ENCODE measurements around the gene COL24A1.
"Not testable (repeated sequence)": the region's sequence is repeated elsewhere in the genome, so short reads cannot be mapped to it uniquely, and the experiment has no call there.

The COL24A1 gene

GRCh38 chr1:85900921-85901320, 255.7 kb downstream of the COL24A1 start:
- DNase-seq (ENCODE audit: low read depth in 1 of 2, low spot score in 1 of 2): no peak

- DNase-seq (ENCODE audit: low read depth in 1 of 2, low spot score in 1 of 2): no peak
Measured at GRCh38 chr1:85898861-85899260, 257.7 kb downstream of the COL24A1 start.

GRCh38 chr1:85894651-85895050, 261.9 kb downstream of the COL24A1 start:
- no peak for DNase-seq (ENCODE audit: low read depth in 1 of 2, low spot score in 1 of 2)

- no peak for DNase-seq (ENCODE audit: low read depth in 1 of 2, low spot score in 1 of 2)
Measured at GRCh38 chr1:85892366-85892765, 264.2 kb downstream of the COL24A1 start.

- no peak for DNase-seq (ENCODE audit: low read depth in 1 of 2, low spot score in 1 of 2)
Measured at GRCh38 chr1:85889870-85890269, 266.7 kb downstream of the COL24A1 start.

- no peak for DNase-seq (ENCODE audit: low read depth in 1 of 2, low spot score in 1 of 2)
Measured at GRCh38 chr1:85888921-85889320, 267.7 kb downstream of the COL24A1 start.

- no peak for DNase-seq (ENCODE audit: low read depth in 1 of 2, low spot score in 1 of 2)
Measured at GRCh38 chr1:85884372-85885035, 272.1 kb downstream of the COL24A1 start.

GRCh38 chr1:85867189-85867588, 289.4 kb downstream of the COL24A1 start:
- DNase-seq (ENCODE audit: low read depth in 1 of 2, low spot score in 1 of 2): no peak

GRCh38 chr1:85865213-85865612, 291.4 kb downstream of the COL24A1 start:
- no peak for DNase-seq (ENCODE audit: low read depth in 1 of 2, low spot score in 1 of 2)

- no peak for DNase-seq (ENCODE audit: low read depth in 1 of 2, low spot score in 1 of 2)
Measured at GRCh38 chr1:85864727-85865126, 291.8 kb downstream of the COL24A1 start.

- DNase-seq (ENCODE audit: low read depth in 1 of 2, low spot score in 1 of 2): not testable (repeated sequence)
Measured at GRCh38 chr1:85863639-85864038, 292.9 kb downstream of the COL24A1 start.

- no peak for DNase-seq (ENCODE audit: low read depth in 1 of 2, low spot score in 1 of 2)
Measured at GRCh38 chr1:85862456-85862855, 294.1 kb downstream of the COL24A1 start.

- DNase-seq (ENCODE audit: low read depth in 1 of 2, low spot score in 1 of 2): no peak
Measured at GRCh38 chr1:85857991-85858390, 298.6 kb downstream of the COL24A1 start.

GRCh38 chr1:85850238-85850637, 306.3 kb downstream of the COL24A1 start:
- DNase-seq (ENCODE audit: low read depth in 1 of 2, low spot score in 1 of 2): no peak

- DNase-seq (ENCODE audit: low read depth in 1 of 2, low spot score in 1 of 2): no peak
Measured at GRCh38 chr1:85849660-85850059, 306.9 kb downstream of the COL24A1 start.

- DNase-seq (ENCODE audit: low read depth in 1 of 2, low spot score in 1 of 2): no peak
Measured at GRCh38 chr1:85847356-85847755, 309.2 kb downstream of the COL24A1 start.

- no peak for DNase-seq (ENCODE audit: low read depth in 1 of 2, low spot score in 1 of 2)
Measured at GRCh38 chr1:85846706-85847105, 309.9 kb downstream of the COL24A1 start.

- DNase-seq (ENCODE audit: low read depth in 1 of 2, low spot score in 1 of 2): no peak
Measured at GRCh38 chr1:85839459-85839858, 317.1 kb downstream of the COL24A1 start.

GRCh38 chr1:85838238-85838637, 318.3 kb downstream of the COL24A1 start:
- DNase-seq (ENCODE audit: low read depth in 1 of 2, low spot score in 1 of 2): no peak

- no peak for DNase-seq (ENCODE audit: low read depth in 1 of 2, low spot score in 1 of 2)
Measured at GRCh38 chr1:85836736-85837135, 319.8 kb downstream of the COL24A1 start.

- not testable (repeated sequence) for DNase-seq (ENCODE audit: low read depth in 1 of 2, low spot score in 1 of 2)
Measured at GRCh38 chr1:85833165-85833564, 323.4 kb downstream of the COL24A1 start.

GRCh38 chr1:85830837-85831236, 325.7 kb downstream of the COL24A1 start:
- no peak for DNase-seq (ENCODE audit: low read depth in 1 of 2, low spot score in 1 of 2)

GRCh38 chr1:85824066-85824840, 332.3 kb downstream of the COL24A1 start:
- DNase-seq (ENCODE audit: low read depth in 1 of 2, low spot score in 1 of 2): no peak

Measured in activated CD4-positive, alpha-beta T cell treated with anti-CD3 and anti-CD28 coated beads, Interleukin-2, amount 50 U/mL, for 24 hours (primary cell).